Nucleus accumbens (tissue), 56 donors: ENCODE data around the gene CDYL2.
"Not testable (repeated sequence)": the region's sequence is repeated elsewhere in the genome, so short reads cannot be mapped to it uniquely, and the experiment has no call there.

Experiments
- DNase-seq, 56 donors: peaks; one replicate each; lab custom pipeline; 2025; lab: John Stamatoyannopoulos, UW

CDYL2 gene

DNA sequence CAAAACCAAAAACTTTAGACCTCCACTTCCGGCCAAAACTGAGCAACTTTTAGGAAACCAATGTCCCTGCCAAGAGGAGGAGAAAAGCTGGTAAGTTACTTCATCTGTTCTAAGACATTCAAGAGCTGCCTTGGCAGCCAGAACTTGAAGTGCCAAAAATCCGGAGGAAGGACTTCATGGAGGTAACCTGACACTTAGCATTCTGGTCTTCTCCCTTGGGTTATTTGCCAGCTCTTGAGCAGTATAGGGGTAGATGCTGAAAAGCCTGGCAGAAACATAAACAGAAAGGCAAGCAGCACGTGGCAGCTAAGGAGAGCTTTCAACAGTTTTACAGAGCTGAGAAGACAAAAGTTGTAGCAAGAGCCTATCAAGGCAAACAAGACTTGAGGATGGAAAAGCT, 53.2 kb downstream of the CDYL2 start:
- no peak for DNase-seq

DNA sequence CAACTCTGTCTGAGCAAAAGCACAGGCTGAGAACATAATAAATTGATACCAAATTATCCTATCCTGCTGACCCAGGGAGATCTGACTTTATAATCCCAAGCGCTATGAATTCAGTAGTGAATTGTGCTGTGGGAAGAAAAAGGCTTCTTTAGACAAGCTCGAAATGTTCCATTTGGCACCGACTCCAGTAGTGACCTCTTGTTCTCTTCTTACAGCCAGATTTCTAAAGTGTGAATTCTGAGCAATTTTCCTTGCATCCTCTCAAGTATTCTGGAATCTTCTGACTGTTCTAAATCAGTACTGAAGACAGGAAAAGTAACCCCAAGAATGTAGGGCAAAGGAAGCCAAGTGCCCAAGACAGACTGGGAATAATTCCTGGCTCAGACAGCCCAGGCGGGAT, 58.2 kb downstream of the CDYL2 start:
- DNase-seq, result peak in 3 of 56 donors; percentile 4 to 12 (median 6)

DNA sequence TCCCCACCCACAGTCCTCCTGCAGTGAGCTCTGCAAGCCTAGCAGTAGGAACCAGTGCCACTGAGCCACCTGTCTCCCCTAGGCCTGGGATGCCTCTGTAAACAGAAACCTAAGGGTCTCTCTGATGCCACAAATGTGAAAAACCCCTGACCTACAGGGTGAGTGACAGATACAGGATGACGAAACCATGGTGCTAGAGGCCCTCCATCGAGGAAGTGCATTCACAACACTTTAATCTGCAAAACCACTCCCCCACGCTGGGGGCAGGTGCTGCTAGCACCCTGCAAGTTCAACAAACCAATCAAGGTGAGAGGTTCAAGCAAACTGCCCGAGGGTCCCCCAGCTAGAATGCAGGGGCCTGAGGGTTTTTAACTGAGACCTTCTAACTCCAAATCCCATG, 59.5 kb downstream of the CDYL2 start:
- no peak for DNase-seq

DNA sequence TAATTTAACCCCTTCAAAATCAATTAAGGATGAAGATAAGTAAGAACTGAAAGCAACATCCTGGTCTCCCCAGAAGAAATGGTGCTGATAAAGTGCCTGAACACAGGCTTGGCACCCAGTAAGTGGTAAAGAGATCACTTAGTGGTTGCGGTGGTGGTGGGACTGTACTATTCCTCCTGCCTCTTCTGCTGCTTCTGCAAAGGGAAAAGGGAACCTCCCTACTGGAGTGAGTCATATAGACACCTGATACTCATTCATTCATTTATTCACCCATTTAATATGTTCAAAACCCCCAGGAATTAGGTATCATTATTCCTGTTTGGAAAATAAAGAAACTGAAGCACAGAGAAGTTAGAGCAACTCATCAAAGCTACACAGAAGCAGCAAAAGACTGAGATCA, 60.6 kb downstream of the CDYL2 start:
- DNase-seq, result no peak

DNA sequence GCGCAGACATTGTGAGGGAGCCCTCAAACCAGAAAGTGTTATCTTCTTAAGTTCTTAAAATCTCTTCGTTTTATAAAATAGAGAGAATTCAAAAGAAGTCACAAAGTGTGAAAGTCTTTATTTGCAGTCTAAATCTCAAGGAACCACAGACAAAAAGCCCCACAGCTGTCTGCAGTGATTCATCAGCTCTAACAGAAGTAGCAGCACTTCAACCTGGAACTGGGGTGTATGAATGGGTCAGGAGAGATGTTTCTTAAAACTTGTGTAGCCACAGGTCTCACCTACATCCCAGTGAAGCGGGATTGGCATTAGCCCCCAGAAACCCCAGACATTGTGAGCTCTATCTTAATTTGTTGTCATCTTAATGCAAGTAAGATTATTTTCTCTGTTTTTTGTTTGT, 61.1 kb downstream of the CDYL2 start:
- no peak for DNase-seq

DNA sequence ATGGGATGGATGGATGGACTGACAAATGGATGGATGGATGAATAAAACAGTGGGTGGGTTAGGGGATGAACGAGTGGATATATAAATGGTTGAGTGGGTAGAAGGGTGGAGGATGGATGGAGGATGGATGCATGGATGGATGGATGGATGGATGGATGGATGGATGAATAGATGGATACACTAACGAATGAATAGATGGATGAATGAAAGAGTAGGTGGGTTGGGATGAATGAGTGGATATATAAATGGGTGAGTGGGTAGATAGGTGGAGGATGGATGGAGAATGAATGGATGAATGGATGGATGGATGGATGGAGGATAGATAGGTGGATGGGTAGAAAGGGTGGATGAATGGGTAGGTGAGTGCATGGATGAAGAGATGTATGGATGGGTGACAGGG, 62.1 kb downstream of the CDYL2 start:
- DNase-seq, result no peak

DNA sequence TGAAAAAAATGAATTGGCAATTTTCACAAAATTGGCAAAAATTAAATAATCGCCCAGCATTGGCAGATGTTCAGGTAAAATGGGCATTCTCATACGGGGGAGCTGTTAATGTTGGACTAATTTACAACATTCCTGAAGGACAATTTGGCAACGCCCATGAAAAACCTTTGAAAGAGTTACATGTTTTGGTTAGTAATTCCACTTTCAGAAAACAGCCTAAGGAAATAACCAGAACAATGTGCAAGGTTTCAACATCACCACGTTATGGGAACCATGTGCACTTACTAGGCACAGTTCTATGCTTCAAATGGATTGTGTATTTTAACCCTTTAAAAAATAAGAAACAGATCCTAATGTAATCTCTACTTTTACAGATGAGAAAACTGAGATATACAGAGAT, 62.7 kb downstream of the CDYL2 start:
- no peak for DNase-seq

DNA sequence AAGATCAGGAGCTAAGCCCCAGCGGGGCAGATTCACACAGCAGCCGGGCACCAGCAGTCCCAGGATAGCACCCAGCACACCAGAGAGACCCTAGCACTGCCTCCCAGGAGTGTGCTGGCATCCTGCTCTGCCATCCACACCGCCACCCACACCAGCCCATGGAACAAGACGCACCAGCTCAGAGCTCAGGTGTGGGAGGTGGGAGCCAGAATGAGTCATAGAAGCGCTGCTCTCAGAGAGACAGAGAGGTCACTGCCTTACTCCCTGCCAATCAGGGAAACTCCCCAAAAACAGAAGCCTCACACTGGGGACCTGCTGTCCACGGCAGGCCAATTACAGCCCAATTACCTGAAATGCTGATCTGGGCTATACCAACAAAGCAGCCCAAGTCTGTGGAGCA, 64.9 kb downstream of the CDYL2 start:
- peak in 37 of 56 donors; percentile 4 to 83 (median 49) for DNase-seq

DNA sequence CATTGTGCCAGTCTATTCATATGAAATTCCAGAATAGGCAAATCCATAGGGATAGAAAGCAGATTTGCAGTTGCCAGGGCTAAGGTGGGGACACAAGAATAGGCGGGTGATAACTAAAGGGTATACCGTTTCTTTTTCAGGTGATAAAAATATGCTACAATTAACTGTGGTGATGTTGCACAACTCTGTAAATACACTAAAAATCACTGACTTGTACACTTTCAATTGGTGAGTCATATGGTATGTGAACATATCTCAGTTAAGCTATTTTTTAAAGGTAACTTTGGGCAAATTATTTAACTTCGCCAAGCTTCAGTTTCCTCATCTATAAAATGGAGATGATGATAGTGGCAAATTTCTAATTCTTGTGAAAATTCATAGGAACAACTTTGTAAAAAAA, 65.9 kb downstream of the CDYL2 start:
- DNase-seq, result no peak

DNA sequence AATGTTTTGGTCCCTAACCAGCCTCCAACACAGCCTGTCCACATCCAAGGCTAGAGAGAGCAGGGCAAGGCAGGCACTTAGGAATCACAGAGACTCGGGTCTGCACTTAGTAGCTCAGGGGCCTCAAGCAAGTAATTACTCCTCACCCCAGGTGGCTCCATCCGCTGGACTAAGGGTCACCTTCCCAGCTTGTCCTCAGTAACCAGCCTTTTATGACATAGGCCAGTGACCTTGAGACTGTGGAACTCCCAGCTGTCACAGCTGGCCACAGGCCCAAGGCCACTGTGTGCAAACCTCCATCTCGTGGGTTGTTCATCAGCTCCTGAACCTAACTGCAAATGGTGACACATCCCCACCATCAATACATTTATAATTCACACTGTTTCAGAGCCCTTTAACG, 68.6 kb downstream of the CDYL2 start:
- DNase-seq, result no peak

DNA sequence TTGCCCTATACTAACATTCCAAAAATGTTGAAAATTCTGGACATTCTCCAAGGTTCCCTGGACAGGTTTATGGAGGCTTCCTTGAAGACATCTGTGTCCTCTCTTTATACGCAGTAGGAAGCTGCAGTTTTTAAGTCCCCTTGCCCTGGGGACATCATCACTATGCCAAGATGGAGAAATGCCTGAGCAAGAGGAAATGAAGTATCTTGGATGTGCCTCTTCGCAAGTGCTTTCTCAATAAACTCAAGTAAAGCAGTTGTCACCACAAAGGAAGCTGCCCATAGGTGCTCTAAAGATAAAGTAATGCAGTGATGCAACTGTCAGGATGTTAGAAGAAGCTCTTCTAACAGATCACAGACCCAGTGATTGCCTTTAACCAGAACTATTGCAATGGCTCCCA, 71.0 kb downstream of the CDYL2 start:
- DNase-seq, result no peak

DNA sequence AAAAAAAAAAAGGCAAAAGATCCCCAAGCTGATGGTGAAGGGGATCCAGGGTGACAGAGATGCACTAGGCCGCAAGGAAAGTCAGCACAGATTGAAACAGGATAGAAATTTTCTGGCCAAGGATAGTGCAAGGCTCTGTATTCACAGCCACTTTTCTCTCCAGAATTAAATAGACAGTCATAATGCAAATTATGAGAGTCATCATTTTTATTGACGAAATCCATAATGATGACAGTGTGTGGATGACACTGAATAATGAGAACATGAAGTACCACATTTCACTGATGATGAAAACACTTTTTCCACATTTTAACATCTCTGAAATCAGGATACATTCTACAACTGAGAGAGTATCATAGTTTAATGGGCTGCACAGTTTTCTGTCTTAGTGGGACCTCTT, 72.5 kb downstream of the CDYL2 start:
- DNase-seq, result no peak

DNA sequence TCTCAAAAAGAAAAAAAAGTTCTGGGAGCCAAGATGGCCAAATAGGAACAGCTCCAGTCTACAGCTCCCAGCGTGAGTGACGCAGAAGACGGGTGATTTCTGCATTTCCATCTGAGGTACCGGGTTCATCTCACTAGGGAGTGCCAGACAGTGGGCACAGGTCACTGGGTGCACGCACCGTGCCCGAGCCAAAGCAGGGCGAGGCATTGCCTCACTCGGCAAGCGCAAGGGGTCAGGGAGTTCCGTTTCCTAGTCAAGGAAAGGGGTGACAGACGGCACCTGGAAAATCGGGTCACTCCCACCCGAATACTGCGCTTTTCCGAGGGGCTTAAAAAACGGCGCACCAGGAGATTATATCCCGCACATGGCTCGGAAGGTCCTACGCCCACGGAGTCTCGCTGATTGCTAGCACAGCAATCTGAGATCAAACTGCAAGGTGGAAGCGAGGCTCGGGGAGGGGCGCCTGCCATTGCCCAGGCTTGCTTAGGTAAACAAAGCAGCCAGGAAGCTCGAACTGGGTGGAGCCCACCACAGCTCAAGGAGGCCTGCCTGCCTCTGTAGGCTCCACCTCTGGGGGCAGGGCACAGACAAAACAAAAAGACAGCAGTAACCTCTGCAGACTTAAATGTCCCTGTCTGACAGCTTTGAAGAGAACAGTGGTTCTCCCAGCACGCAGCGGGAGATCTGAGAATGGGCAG, 77.2 kb downstream of the CDYL2 start:
- DNase-seq, result not testable (repeated sequence)

DNA sequence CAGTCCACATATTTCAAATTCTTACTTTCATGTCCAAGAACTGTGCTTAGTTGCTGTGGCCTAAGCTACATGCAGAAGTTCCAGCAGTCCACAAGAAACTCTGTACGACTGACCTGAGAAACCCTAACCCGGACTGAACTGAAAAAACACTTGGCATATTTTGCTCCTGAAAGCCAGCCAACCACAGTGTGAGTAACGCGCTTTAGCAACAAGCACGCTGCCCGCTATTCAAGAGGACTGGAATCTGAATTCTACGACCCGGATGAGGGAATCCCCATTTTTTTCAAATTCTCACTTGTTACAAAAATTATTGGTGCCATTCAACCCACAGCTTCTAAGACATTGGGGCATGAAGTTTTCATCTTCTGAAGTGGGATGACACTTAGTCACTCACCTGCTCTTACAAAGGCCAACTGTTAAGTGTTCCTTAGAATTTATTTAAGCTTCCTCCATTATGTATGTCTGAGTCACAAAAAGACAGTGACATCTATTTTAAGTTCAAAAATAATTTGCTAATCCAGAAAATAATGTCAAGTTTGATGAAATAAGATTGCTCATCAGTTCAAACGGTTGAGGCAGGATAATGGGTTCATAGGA, 78.7 kb downstream of the CDYL2 start:
- peak in 10 of 56 donors; percentile 2 to 22 (median 12) for DNase-seq

DNA sequence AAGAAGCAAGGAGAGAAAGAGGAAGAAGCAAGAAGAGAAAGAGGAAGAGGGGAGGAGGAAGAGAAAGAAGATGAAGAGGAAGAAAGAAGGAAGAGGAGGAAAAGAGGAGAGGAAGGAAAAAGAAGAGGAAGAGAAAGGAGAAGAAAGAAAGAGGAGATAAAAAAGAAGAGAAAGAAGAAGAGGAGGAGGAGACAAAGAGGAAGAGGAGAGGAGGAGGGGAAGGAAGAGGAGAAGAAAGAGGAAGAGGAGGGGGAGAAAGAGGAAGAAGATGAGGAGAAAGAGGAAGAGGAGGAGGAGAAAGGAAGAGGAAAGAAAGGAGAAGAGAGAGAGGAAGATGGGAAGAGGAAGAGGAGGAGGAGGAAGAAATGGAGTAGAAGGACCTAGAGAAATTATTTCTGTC, 80.4 kb downstream of the CDYL2 start:
- no peak for DNase-seq

DNA sequence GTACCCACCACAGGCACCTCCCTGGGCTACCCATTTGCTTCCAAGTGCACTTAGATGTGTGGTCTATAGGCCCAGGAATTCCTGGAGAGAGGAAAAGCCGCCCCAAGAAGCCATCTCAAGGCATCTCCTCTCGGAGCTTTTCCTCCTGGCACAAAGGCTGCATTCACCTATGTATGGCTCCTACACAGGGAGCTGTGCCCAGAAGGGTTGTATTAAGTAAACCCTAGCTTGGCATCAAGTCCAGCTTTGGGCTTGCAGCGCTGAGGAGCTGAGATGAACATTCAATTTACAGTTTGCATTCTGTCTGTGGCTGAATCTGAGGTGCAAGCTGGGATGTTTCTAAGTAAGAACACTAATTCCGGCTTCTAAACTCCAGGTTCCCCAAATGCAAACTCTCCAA, 81.3 kb downstream of the CDYL2 start:
- no peak for DNase-seq

DNA sequence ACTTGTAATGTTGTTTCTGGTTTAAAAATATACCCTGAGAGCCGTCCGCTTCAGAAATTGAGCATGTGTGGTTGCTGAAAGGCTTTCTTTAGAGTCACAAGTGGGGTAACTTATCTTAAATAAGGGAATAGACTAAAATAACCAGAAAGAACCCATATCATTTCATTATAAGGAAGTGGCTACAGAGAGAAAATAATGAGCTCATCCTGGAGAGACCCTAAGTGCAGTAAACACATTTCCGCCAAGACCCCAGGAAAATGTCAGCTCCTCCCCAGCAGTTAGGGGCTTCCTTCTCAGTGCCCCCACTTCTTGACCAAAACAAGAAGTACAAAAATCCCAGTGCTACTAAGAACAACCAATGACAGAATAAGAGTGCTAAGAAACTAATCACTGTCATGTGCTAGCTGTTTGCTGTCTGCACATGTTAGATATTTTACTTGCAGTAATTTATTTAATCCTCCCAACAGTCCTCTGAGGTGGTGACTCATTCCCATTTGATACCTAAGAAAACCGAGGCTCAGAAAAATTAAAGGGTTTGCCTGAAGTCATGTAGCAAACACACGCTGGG, 83.5 kb downstream of the CDYL2 start:
- peak in 1 of 56 donors; percentile 6 for DNase-seq

DNA sequence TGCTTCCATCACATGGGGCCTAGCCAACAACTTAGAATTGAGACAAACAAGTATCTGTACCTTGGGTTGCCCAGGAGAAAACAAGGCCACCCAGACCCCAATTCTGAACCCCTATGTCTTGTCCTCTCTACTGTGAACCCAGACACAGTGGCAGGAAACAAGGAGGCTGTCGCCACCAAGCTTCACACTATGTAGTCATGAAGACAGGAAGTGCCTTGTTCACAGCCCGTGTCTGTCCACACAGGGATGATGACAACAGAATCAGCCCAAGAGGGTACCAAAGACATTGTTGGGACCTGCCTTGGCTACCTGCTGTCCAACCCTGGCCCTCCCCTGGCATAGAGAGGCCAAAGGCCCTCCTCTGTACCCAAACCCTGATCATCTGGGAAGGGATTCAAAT, 84.8 kb downstream of the CDYL2 start:
- no peak for DNase-seq

DNA sequence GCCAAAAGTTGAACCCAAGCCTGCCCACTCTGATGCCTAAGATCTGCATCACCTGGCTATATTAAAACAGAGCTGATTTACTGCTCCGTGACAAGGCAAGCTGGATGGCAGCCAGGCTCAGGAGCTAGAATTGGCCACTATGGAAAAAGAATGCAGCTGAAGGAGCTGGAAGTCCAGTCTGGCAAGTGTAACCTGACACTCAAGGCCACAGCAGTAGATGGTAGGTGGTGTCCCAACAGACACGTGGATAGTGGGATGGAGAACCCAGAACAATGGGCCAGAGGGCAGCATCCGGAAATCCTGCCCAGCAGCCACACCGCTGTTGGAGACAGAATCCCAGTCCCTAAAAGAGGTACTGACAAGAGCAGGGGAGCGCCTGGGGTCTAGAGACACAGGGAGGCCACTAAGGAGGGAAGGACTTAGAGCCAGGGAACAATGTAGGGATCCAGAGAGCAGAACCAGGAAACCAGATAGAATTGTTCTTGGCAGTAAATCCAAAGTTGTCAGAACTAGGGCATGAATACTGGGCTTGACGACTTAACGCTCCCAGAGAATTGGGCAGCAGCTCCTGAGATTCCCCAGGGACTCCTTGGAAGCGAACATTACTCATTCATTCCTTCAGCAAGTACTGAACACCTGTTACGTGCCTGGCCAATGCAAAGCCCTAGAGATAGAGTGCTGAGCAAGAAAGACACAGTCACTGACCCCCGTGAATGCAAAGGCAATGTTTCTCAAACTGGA, 85.7 kb downstream of the CDYL2 start:
- no peak for DNase-seq

DNA sequence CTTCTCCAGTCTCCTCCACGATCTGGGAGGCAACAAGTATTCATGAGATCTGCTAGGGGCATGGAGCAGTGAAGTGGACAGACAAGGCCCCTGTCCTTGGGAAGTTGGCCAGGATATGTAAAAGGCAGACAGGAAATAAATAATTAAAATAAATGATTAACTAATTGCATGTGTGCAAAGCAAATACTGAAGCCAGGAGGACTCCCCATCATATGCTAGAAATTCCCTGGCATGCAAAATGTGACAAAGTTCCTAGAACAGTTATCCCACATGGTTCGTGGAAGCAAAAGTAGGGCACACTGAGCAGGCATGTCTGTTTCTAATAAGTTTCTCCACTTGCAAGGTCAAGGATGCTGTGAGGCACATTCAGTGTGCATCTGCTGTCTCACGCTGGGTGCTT, 86.8 kb downstream of the CDYL2 start:
- no peak for DNase-seq

DNA sequence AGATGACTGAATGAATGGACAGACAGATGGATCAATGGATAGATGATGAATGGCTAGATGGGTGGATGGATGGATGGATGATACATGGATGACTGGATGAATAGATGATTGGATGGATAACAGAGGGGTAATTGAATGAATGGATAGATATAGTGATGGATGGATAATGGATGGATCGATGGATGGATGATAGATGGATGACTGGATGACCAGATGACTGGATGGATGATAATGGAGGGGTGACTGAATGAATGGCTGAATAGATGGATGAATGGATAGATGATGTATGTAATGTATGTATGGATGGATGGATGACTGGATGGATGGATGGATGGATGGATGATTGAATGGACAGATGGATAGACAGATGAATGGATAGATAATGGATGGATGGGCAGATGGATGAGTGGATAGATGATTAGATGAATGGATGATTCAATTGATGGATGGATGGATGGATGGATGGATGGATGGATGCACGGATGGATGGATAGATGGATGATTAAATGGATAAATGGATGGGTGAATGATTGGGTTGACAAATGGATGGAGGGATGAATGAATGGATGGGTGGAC, 87.7 kb downstream of the CDYL2 start:
- DNase-seq, result no peak
